ENCODE results near the gene GK.
A peak's percentile ranks its signal among the peaks of the same experiment; 100 is the strongest.
"Not testable (repeated sequence)": the region's sequence is repeated elsewhere in the genome, so short reads cannot be mapped to it uniquely, and the experiment has no call there.

The GK gene

GRCh38 chrX:30654989-30655607, 1.9 kb downstream of the GK start:
- no peak for DNase-seq

DNA sequence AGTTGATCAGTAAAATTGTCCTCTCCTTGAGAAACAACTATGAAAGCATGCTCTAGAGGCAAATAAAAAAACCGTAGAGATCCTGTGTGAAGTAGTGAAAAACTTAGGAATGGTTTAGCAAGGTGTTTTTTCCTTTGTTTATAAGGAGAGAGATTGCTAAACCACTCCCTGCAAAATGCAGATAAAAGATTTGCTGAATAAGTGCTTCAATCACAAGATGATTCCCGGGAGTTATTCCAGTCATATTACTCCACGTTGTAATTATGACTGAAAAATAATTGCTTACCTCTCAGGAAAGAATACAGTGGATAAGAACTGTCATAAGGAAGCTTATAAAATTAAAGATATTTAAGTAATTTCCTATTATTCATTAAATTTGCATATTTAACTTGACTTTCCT, 2.8 kb downstream of the GK start:
- DNase-seq: no peak

GRCh38 chrX:30657196-30658161, 4.3 kb downstream of the GK start:
- peak; percentile 16 for DNase-seq

DNA sequence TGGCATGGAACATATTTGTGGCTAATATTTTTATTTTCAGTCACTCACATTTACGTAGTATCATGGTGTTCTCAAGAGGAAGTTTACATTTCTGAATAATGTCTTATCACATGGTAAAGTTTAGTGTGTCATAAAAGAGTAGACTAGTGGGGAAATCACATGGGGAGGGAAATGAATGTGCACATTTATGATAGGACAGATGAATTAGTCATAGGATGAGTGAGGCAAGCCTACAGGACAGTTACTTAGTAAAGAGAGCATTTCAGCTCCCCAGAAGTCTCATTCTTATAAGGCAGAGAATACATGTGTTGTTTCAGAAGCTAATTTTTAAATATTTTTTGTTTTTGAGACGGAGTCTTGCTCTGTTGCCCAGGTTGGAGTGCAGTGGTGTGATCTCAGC, 6.2 kb downstream of the GK start:
- DNase-seq: peak; percentile 80

- DNase-seq: no peak
Measured at GRCh38 chrX:30661228-30661627, 8.0 kb downstream of the GK start.

DNA sequence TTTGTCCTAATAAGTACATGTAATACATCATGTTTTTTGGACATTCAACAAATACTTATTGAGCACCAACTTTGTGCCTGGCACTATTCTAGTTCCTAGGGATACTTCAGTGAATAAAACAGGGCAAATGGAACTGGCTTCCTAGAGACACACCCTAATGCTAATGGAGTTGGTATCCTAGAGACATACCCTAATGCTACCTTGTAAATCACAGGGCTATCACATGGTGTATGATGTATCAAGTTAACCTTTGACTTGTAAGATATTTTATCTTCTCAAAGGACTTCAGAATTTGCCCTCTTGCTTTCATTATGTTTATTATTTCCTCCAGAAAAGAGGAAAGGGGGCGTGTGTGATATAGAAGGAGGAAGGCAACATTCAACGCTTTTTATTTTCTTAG, 10.1 kb downstream of the GK start:
- no peak for DNase-seq

- no peak for DNase-seq
Measured at GRCh38 chrX:30665471-30665870, 12.2 kb downstream of the GK start.

DNA sequence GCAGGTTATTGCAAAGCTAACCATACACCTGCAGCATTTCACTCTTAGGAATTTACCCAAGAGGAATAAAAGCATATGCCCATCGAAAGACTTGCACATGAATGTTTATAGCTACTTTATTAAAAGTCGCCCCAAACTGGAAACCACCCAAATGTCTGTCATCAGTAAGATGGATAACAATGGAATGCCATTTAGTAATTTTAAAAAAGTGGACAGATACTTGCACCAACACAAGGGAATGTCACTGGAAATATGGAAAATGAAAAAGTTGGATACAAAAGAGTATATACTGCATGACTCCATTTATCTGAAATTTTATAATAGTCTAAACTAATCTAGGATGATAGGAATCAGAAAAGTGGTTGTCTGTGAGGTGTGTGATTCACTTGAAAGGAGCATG, 12.9 kb downstream of the GK start:
- DNase-seq: no peak

- DNase-seq: no peak
Measured at GRCh38 chrX:30668581-30668980, 15.4 kb downstream of the GK start.

DNA sequence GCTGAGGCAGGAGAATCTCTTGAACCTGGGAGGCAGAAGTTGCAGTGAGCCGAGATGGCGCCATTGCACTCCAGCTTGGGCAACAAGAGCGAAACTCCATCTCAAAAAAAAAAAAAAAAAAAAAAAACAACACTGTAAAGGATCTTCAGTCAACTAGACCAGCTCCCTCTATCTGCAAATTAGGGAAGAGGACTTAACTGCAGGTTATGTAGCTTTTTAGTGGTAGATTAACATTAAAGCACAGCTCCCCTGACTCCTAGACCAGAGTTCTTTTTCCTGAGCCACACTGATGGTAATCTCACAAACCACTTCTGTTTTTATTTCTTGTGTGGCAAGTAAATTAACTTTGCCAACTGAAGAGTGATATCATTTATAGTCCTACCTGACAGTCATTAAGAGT, 18.0 kb downstream of the GK start:
- not testable (repeated sequence) for DNase-seq

GRCh38 chrX:30673127-30673796, 20.0 kb downstream of the GK start:
- no peak for DNase-seq

- DNase-seq: no peak
Measured at GRCh38 chrX:30673884-30674598, 20.8 kb downstream of the GK start.

DNA sequence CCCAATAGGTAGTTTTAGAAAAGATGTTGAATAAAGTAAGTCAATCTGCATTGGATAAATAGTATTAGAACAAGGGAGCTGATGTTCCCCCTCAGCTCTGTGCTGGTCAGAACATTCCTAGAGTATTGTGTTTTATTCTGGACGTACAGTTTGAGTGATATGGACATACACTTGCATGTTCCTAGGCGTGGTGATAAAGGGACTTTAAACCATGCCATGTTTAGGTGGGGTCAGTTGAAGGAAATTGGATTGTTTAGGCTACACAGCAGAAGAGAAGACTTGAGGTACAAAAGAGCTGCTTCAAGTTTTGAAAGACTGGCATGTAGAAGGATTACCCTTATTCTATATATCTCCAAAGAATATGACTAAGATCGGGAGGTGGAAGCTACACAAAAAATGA, 21.6 kb downstream of the GK start:
- no peak for DNase-seq

GRCh38 chrX:30679369-30679768, 26.1 kb downstream of the GK start:
- no peak for DNase-seq

- DNase-seq: no peak
Measured at GRCh38 chrX:30680618-30681017, 27.4 kb downstream of the GK start.

DNA sequence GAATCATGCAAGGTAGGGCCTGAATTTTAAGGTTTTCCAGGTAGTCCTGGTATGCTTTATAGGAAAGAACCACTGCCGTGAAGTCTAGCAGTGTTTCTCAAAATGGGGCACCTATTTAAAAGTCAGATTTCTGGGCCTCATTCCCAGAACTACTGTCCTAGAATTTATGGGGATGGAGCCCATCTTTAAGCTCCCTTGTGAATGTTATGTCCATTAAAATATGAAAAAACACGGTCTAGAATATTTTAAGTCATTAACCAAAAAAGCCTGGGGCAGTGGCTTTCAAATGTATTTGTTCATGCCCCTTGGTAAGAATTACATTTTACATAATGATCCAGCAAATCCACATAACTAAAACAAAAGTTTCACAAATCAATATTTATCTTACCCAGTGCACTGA, 35.4 kb downstream of the GK start:
- no peak for DNase-seq

GRCh38 chrX:30689116-30689515, 35.9 kb downstream of the GK start:
- DNase-seq: no peak

GRCh38 chrX:30690330-30690729, 37.1 kb downstream of the GK start:
- DNase-seq: no peak

- DNase-seq: no peak
Measured at GRCh38 chrX:30693999-30694650, 40.9 kb downstream of the GK start.

- peak; percentile 51 for DNase-seq
Measured at GRCh38 chrX:30702736-30703135, 49.5 kb downstream of the GK start.

GRCh38 chrX:30706216-30706775, 53.1 kb downstream of the GK start:
- no peak for DNase-seq

- no peak for DNase-seq
Measured at GRCh38 chrX:30712214-30712613, 59.0 kb downstream of the GK start.
